Tibial nerve (tissue), 4 donors: Measurements from ENCODE around the gene SLC2A4. TPM values are rescaled to one million over a fixed set of nuclear protein-coding genes. Genes with fewer than 3 reads are reported as not detected.
"Not testable (repeated sequence)": the region's sequence is repeated elsewhere in the genome, so short reads cannot be mapped to it uniquely, and the experiment has no call there.

ENCODE experiments used
- DNase-seq, 2 donors: peaks; one replicate each; pipeline ENCODE4 v3.0.0-alpha.2; 2019; ENCODE audit warnings: low spot score in 2 of 2
- H3K27ac ChIP-seq, 4 donors: fragments of 200-600 bp; sonication (generic) in 3 of 4; one replicate each; pipeline ENCODE4 v1.5.1; 2017 to 2019; ENCODE audit warnings: mild to moderate bottlenecking in 1 of 4
- H3K27me3 ChIP-seq, 2 donors: fragments of 200-600 bp; sonication (generic) in 1 of 2; one replicate each; pipeline versions ENCODE4 v1.5.1 to v1.6.0; 2017 to 2019
- H3K36me3 ChIP-seq, 3 donors: fragments of 200-600 bp; sonication (generic); one replicate each; pipeline ENCODE4 v1.5.1; 2018 to 2019
- H3K4me1 ChIP-seq, 4 donors: fragments of 200-600 bp; sonication (generic) in 3 of 4; one replicate each; pipeline ENCODE4 v1.5.1; 2017 to 2019
- H3K4me3 ChIP-seq, 4 donors: fragments of 200-600 bp; sonication (generic) in 3 of 4; one replicate each; pipeline ENCODE4 v1.5.1; 2017 to 2019; ENCODE audit warnings: mild to moderate bottlenecking in 1 of 4, moderate library complexity in 1 of 4
- H3K9me3 ChIP-seq, 4 donors: fragments of 200-600 bp; sonication (generic) in 3 of 4; one replicate each; pipeline ENCODE4 v1.5.1; 2017 to 2019
- EP300 ChIP-seq, 2 donors: sonication (generic); formaldehyde crosslinking; IDR thresholded peaks; one replicate each; pipeline ENCODE4 v1.6.1; 2017; ENCODE audit warnings: antibody characterized with exemption in 2 of 2, mild to moderate bottlenecking in 1 of 2
- POLR2A ChIP-seq, 2 donors: fragments of 450-650 bp; IDR thresholded peaks; one replicate each; pipeline ENCODE4 v1.6.1; 2017; ENCODE audit warnings: antibody characterized with exemption in 2 of 2, mild to moderate bottlenecking in 2 of 2, moderate library complexity in 2 of 2
- WGBS, 2 donors: methylation state at CpG; one replicate each; pipeline ENCODE4 v1.1.5; 2018; 5-methylcytosine and 5-hydroxymethylcytosine counted together
- total RNA-seq, 4 donors: library from RNA; depleted of rRNA; stranded (reverse); fragments of >200 nt; gene quantifications; one replicate each; pipeline ENCODE4 v1.1.0, GENCODE V29; 2016
- TF ChIP-seq, protein P1 (sequence below), 5 experiments: fragments of 200-600 bp in 3 of 5; fragments of 450-650 bp in 2 of 5; sonication (generic) in 3 of 5; IDR thresholded peaks; one replicate each; pipeline ENCODE4 v1.5.1; 2016 to 2019; ENCODE audit warnings: antibody characterized with exemption in 5 of 5, mild to moderate bottlenecking in 3 of 5, moderate library complexity in 2 of 5

SLC2A4 gene
- total RNA-seq, 4 donors from 2014 or later, result 5.2 to 20.1 (median 6.2) TPM

- Histone ChIP-seq H3K4me3 (peak overlapping the region; percentile 77 to 91 (median 79)), H3K27me3 (peaks cover 0 to 21% of the 10 kb centered on the region in 2 donors), H3K4me1 (peaks cover 0 to 30% (median 14%) of the 10 kb centered on the region in 4 donors), H3K9me3 (no peaks in the 10 kb centered on the region), H3K27ac (peak overlapping the region; percentile 78 to 97 (median 86)), H3K36me3 (peaks cover 0 to 27% (median 0%) of the 10 kb centered on the region in 3 donors)
- 0% methylated on average over 26 to 37 of the region's 43 CpGs for WGBS, 2 donors
- TF ChIP-seq EP300 (IDR thresholded peaks at IDR 0.05) (peak; percentile 52 to 98), POLR2A (IDR thresholded peaks at IDR 0.05) (peak; percentile 77 to 85)
- TF ChIP-seq, protein P1, sequence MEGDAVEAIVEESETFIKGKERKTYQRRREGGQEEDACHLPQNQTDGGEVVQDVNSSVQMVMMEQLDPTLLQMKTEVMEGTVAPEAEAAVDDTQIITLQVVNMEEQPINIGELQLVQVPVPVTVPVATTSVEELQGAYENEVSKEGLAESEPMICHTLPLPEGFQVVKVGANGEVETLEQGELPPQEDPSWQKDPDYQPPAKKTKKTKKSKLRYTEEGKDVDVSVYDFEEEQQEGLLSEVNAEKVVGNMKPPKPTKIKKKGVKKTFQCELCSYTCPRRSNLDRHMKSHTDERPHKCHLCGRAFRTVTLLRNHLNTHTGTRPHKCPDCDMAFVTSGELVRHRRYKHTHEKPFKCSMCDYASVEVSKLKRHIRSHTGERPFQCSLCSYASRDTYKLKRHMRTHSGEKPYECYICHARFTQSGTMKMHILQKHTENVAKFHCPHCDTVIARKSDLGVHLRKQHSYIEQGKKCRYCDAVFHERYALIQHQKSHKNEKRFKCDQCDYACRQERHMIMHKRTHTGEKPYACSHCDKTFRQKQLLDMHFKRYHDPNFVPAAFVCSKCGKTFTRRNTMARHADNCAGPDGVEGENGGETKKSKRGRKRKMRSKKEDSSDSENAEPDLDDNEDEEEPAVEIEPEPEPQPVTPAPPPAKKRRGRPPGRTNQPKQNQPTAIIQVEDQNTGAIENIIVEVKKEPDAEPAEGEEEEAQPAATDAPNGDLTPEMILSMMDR (IDR thresholded peaks at IDR 0.05), result peak in 3 of 5 experiments; percentile 4 to 40 (median 24)
- DNase-seq, result peak; percentile 96 to 97
These were observed 48.0 kb downstream of the SLC2A4 start for GRCh38 chr17:7329374-7329996.

GRCh38 chr17:7329997-7330637 lies 48.6 kb downstream of the SLC2A4 start:
- peaks cover 0 to 30% (median 14%) of the 10 kb centered on the region in 4 donors for H3K4me1 ChIP-seq
- H3K27me3 ChIP-seq, result peaks cover 0 to 27% of the 10 kb centered on the region in 2 donors
- peak overlapping the region; percentile 78 to 97 (median 86) for H3K27ac ChIP-seq
- H3K9me3 ChIP-seq, result no peaks in the 10 kb centered on the region
- no peak for TF ChIP-seq EP300 (IDR thresholded peaks at IDR 0.05)
- TF ChIP-seq, protein P1 (IDR thresholded peaks at IDR 0.05), result no peak
- peaks cover 0 to 21% (median 0%) of the 10 kb centered on the region in 3 donors for H3K36me3 ChIP-seq
- peak; percentile 54 to 61 for DNase-seq
- WGBS, 2 donors, result 0 to 1% methylated on average over 15 to 16 of the region's 34 CpGs
- peak overlapping the region; percentile 77 to 91 (median 79) for H3K4me3 ChIP-seq

GRCh38 chr17:7330638-7331015 lies 49.1 kb downstream of the SLC2A4 start:
- no peak for DNase-seq
- TF ChIP-seq, protein P1 (IDR thresholded peaks at IDR 0.05), result no peak
- TF ChIP-seq EP300 (IDR thresholded peaks at IDR 0.05) (no peak), POLR2A (IDR thresholded peaks at IDR 0.05) (no peak)
- peak overlapping the region; percentile 77 to 91 (median 79) for H3K4me3 ChIP-seq
- H3K27me3 ChIP-seq, result peaks cover 0 to 32% of the 10 kb centered on the region in 2 donors
- WGBS, 2 donors, result 48 to 83% methylated on average over 9 to 13 of the region's 13 CpGs
- H3K4me1 ChIP-seq, result peaks cover 0 to 30% (median 14%) of the 10 kb centered on the region in 4 donors
- no peaks in the 10 kb centered on the region for H3K9me3 ChIP-seq
- peaks cover 0 to 16% (median 0%) of the 10 kb centered on the region in 3 donors for H3K36me3 ChIP-seq
- H3K27ac ChIP-seq, result peak overlapping the region; percentile 78 to 97 (median 86)

DNA sequence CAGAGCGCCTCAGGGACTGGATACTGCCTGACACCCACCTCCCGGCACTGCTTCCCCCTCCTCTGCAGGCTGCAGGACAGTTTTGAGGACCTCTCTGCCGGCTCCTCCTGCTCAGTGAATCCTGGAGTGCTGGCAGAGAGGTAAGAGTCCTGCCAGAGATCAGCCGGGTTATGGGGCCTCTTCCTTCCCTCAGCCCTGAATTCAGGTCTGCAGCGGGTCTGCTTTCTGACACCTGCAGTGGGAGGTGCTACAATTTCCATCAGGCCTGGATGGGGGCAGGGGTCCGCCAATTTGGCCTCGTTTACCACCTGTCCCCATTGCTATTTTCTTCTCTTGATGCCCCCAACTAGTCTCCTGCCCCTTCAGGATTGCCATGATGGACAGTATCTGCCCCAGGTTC lies 50.6 kb downstream of the SLC2A4 start:
- H3K27ac ChIP-seq, result no peak overlapping the region
- no peak for DNase-seq
- no peak overlapping the region for H3K4me3 ChIP-seq
- no peak for TF ChIP-seq EP300 (IDR thresholded peaks at IDR 0.05)
- no peak for TF ChIP-seq POLR2A (IDR thresholded peaks at IDR 0.05)
- TF ChIP-seq, protein P1 (IDR thresholded peaks at IDR 0.05), result no peak
- H3K27me3 ChIP-seq, result peaks cover 0 to 47% of the 10 kb centered on the region in 2 donors
- no peaks in the 10 kb centered on the region for H3K9me3 ChIP-seq
- H3K36me3 ChIP-seq, result peaks cover 0 to under 1% (median 0%) of the 10 kb centered on the region in 3 donors
- H3K4me1 ChIP-seq, result peaks cover 0 to 25% (median 14%) of the 10 kb centered on the region in 4 donors
- 54 to 65% methylated on average over 6 to 7 of the region's 7 CpGs for WGBS, 2 donors

GRCh38 chr17:7332600-7333069 lies 51.1 kb downstream of the SLC2A4 start:
- WGBS, 2 donors, result 48 to 56% methylated on average over 12 to 13 of the region's 14 CpGs
- not testable (repeated sequence) for H3K36me3 ChIP-seq, H3K4me3 ChIP-seq, H3K27ac ChIP-seq, H3K9me3 ChIP-seq, DNase-seq
- Histone ChIP-seq H3K27me3 (peaks cover 0 to 48% of the 10 kb centered on the region in 2 donors), H3K4me1 (peaks cover 0 to 20% (median 14%) of the 10 kb centered on the region in 4 donors)
